LNCAP (cell line): Measurements from ENCODE around the gene PYGB.

Experiments used
- TF ChIP-seq, protein P1 (sequence below): fragments of 450-650 bp; IDR thresholded peaks from 2 replicates; pipeline ENCODE4 v1.5.1; 2017; ENCODE audit warnings: mild to moderate bottlenecking

Gene PYGB

GRCh38 chr20:25321991-25322390, 74.1 kb downstream of the PYGB start:
- TF ChIP-seq, protein P1, sequence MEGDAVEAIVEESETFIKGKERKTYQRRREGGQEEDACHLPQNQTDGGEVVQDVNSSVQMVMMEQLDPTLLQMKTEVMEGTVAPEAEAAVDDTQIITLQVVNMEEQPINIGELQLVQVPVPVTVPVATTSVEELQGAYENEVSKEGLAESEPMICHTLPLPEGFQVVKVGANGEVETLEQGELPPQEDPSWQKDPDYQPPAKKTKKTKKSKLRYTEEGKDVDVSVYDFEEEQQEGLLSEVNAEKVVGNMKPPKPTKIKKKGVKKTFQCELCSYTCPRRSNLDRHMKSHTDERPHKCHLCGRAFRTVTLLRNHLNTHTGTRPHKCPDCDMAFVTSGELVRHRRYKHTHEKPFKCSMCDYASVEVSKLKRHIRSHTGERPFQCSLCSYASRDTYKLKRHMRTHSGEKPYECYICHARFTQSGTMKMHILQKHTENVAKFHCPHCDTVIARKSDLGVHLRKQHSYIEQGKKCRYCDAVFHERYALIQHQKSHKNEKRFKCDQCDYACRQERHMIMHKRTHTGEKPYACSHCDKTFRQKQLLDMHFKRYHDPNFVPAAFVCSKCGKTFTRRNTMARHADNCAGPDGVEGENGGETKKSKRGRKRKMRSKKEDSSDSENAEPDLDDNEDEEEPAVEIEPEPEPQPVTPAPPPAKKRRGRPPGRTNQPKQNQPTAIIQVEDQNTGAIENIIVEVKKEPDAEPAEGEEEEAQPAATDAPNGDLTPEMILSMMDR, result no peak

- TF ChIP-seq, protein P1, result no peak
Observed at GRCh38 chr20:25323496-25324246, 75.8 kb downstream of the PYGB start.

- TF ChIP-seq, protein P1, result no peak
Observed at GRCh38 chr20:25324412-25324811, 76.5 kb downstream of the PYGB start.

DNA sequence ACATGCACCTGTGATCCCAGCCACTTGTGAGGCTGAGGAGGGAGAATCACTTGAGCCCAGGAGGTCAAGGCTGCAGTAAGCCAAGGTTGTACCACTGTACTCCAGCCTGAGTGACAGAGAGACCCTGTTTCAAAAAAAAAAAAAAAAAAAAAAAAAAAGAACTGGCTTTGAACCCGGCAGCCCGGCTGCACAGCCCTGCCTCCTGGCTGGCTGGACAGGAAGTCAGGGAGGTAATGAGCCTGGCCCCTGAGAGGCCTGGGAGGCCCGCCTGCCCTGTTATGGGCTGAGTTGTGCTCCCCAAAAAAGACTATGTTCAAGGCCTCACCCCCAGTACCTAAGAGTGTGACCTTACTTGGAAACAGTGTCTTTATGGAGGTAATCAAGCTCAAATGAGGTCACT, 77.2 kb downstream of the PYGB start:
- TF ChIP-seq, protein P1, result no peak

DNA sequence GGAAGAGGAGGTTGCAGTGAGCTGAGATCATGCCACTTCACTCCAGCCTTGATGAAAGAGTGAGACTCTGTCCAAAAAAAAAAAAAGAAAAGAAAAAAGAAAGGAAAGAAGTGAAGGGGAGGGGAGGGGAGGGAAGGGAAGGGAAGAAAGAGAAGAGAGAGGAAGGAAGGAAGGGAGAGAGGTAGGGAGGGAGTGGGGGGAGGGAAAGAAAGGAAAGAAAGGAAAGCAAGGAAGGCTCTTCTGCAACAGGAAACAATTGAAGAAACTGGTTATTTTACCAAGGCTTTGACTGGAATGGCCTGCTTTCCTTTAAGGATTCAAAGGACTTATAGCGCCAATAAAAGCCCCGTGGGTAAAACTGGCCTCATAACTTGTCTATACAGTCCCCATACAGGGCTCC, 78.1 kb downstream of the PYGB start:
- TF ChIP-seq, protein P1, result no peak

- TF ChIP-seq, protein P1, result no peak
Observed at GRCh38 chr20:25327521-25328235, 79.8 kb downstream of the PYGB start.

DNA sequence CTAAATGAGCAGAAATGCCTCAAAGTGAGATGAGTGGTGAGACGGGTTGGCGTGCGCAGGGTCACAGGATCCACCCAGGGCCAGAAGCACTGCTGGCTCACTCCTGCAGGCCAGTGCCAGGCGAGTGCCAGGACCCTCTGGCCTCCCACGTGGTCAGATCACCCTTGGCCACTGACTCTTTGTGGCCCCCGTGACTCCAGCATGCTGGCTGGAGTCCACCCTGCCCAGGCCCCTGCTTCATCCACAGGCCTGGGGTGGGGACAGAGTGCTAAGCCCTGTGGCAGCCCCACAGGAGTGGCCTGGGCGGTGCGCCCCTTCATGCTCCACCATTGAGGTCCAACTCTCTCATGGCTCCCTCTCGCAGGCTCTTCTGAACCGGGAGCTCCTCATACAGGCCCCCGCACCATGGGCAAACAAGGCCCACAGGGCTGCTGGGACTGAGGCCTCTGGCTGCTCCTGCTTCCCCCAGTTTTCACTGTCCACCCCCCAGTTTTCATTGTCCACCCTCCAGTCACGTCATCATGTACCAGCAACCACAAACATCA, 81.1 kb downstream of the PYGB start:
- TF ChIP-seq, protein P1, result no peak
